HG03575 (cell line): Measurements from ENCODE around the gene BZW2.

Experiments used
- ATAC-seq: cut with Tn5 transposase; IDR thresholded peaks from one replicate; pipeline ENCODE4 v1.9.1; 2021; ENCODE audit not compliant: unreplicated experiment, insufficient number of reproducible peaks, low FRiP score; ENCODE audit errors: extremely low read depth

BZW2 gene

DNA sequence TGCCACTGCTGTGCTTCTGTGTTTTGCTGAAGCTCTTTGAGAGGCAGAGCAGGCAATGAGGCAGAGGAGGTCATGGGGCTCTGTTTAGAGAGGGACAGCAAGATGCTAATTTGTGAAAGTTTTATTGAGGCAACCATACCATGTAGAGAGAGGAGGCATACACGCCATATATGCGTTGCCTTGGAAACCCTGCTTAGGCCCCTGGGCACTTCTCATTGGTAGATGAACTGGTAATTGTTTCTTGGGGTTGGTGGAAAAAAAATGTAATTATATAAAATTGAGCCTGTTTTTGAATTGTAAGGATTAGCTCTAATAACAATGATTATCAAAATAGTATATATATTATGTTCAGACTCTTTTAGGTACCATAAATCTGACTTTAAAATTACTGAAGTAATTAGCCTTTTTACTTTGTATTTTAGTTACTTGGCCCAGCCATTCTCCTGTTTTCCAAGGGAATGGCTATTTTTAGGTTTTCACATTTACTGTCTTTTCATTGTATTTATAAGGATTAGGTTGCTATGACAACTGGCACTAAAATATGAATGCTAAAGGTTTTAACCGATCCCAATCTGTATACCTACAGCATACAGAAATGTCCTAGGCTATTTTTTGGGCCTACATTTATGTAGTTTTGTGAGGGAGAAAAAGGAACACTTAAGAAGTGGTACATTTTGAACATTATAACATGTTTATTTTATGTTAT lies 52.4 kb downstream of the BZW2 start:
- ATAC-seq, result no peak

- ATAC-seq, result no peak
Observed at GRCh38 chr7:16702441-16702840, 56.5 kb downstream of the BZW2 start.

GRCh38 chr7:16708511-16708910 lies 62.5 kb downstream of the BZW2 start:
- no peak for ATAC-seq

GRCh38 chr7:16708980-16709379 lies 63.0 kb downstream of the BZW2 start:
- ATAC-seq, result no peak

- no peak for ATAC-seq
Observed at GRCh38 chr7:16710651-16711050, 64.7 kb downstream of the BZW2 start.

GRCh38 chr7:16711730-16712129 lies 65.7 kb downstream of the BZW2 start:
- no peak for ATAC-seq

DNA sequence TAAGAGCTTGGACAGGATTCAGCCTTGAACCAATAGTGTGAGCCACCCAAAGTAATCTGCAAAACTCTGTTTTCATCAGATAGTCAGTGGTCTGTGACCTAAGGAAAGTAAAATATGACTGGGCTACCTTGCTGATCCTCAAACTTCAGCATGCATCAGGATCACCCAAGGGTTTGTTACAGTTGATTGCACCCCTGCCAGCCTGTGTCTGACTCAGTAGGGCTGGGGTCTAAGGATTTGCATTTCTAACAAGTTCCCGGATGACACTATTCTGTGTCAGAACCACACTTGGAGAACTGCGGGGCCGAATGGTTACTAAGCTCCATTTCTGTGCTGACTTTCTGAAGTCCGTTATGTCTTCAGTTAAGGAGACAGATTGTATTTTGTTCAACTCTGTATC lies 66.9 kb downstream of the BZW2 start:
- ATAC-seq, result no peak

DNA sequence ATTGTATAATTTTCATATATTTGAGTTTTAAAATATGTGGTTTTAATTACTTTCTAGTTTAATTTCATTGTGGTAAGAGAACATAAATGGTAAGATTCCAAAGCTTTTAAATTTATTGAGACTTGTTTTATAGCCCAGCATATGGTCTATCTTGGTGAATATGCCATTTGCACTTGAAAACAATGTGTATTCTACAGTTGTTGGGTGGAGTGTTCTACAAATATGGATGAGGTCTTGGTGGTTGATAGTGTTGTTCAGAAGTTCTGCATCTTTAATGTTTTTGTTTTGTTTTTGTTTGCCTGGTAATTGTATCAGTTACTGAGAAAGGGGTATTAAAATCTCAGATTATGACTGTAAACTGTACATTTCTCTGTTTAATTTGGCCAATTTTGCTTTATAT lies 69.9 kb downstream of the BZW2 start:
- ATAC-seq, result no peak

DNA sequence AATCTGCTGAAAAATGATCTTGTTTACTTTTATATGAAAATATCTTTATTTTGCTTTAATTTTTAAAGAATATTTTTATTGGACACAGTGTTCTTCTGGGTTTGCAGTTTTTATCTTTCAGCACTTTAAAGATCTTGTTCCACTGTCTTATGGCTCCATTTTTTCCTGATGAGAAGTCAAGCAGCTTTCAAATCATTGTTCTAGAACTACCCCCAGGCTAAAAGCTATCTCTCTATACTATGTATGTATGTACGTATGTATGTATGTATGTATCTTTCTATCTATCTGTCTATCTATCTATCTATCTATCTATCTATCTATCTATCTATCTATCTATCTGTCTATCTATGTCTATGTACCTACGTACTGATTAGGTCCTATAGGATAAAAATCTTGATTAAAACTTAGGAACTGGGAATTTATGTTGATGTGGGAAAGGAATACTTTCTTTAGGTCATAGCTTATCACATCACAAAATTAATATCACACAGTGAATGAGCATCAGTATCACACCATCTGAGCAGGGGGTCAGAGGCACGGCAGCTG lies 72.2 kb downstream of the BZW2 start:
- no peak for ATAC-seq

- ATAC-seq, result no peak
Observed at GRCh38 chr7:16719699-16720098, 73.7 kb downstream of the BZW2 start.

DNA sequence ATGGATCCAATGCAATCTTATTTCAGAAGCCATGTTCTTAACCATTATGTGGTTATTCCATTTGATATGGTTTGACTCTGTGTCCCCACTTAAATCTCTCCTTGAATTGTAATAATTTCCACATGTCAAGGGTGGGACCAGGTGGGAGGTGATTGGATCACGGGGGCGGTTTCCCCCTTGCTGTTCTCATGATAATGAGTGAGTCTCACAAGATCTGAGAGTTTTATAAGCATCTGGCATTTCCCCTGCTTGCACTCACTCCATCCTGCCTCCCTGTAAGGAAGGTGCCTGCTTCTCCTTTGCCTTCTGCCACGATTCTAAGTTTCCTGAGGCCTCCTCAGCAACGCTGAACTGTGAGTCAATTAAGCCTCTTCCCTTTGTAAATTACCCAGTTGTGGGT lies 75.6 kb downstream of the BZW2 start:
- ATAC-seq, result no peak

- no peak for ATAC-seq
Observed at GRCh38 chr7:16724344-16724743, 78.4 kb downstream of the BZW2 start.

DNA sequence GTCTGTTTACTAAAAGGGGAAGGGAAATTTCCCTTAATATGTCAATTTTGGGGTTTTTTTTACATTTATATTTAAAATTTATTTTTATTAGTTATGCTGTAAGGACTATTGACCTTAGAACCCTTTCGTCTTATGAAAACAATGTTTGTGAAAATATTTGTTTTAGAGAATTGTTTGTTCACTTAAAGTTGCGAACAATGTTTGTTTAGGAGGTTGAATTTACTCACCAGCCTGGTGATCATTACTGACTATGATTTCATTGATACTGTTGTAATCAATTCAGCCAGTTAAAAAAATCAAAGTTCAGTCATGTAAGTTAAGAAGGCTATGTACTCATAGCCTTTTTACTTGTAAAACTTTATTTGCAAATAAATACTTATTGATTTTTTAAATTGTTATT lies 80.2 kb downstream of the BZW2 start:
- no peak for ATAC-seq

DNA sequence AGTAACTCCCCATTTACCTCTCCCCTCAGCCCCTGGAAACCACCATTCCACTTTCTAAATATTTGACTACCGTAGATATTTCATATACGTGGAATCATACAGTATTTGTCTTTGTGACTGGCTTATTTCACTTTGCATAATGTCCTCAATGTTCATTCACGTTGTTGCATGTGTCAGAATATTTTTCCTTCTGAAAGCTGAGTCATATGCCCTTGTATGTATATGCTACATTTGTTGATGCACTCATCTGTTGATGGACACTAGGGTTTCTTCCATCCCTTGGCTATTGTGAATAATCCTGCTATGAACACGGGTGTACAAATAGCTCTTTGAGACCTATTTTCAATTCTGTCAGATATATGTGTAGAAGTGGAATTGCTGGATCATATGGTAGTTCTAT lies 81.8 kb downstream of the BZW2 start:
- no peak for ATAC-seq

DNA sequence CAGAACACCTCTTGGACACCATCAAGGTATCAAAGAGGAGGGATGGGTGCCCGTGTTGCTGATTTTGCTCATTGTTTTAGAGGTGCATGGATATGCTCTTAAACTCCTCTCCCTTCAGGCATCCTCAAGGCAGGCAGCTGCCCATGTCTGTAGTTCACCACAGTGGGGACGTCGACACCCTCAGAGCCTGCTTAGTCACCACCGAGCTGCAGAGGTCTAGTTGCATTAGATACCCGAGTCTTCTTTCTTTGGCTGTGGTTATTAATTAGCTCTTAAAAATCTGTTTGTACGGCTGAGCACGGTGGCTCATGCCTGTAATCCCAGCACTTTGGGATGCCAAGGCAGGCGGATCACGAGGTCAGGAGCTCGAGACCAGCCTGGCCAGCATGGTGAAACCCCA lies 82.8 kb downstream of the BZW2 start:
- ATAC-seq, result no peak

GRCh38 chr7:16729541-16729940 lies 83.6 kb downstream of the BZW2 start:
- ATAC-seq, result no peak

GRCh38 chr7:16730937-16731336 lies 85.0 kb downstream of the BZW2 start:
- ATAC-seq, result no peak

DNA sequence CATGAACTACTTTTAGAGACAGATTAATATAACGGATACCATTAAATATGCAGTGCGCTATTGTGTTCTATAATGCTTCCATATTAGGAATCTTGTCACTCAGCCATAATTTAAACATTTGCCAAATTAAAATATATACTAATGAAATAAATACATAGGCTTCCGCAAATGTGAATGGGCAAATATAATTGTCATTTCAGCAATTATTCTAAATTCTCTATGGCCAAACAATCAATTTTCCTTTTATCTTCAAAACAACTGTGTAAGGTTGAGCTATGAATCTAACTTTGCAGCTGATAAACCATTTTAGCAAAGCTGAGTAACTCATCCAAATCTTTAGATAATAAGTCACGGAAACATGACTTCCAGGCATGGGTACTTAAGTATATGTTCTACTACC lies 86.8 kb downstream of the BZW2 start:
- no peak for ATAC-seq

DNA sequence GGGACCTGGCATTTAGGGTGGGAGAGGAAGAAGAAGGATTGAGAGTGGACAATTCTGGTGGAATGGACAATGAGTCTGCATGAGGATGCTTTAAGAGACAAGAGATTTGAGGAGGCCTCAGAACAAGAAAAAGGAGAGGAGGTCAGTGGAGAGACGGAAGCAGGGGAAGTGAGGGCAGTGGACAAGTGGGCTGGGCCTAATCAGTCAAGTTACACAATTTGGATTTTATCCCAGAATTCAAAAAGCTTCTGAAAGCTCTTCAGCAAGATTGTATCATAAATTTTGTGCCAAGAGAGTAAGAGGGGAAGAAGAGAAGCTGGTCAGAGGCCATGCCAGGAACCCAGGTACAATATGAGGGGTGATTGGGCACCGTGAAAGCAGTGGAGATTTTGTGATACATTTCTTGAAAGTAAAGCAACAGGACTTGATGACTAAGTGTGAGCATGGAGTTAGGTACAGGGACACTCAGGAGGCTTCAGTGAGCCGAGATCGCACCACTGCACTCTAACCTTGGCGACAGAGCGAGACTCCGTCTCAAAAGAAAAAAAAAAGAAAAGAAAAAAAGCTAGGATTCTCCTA lies 88.3 kb downstream of the BZW2 start:
- ATAC-seq, result no peak

DNA sequence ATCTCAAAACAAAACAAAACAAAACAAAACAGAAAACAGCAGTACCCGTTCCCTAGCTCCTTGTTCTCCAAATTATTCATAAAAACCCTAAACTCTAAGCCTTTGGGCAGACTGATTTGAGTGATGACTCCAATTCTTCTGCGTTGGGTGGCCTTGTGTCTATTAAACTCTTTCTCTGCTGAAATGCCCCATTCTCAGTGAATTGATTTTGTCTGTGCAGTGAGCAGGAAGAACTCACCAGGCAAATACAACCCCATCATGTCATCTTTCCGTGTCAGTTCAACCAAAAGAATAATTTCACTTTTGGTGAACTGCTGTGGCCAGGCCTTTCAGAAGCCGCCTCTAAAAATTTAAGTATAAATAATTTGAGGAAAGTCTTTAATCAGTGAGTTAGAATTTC lies 89.0 kb downstream of the BZW2 start:
- ATAC-seq, result no peak
